ENCODE measurements around the gene ADPGK.
A peak's percentile ranks its signal among the peaks of the same experiment; 100 is the strongest.

Gene ADPGK

DNA sequence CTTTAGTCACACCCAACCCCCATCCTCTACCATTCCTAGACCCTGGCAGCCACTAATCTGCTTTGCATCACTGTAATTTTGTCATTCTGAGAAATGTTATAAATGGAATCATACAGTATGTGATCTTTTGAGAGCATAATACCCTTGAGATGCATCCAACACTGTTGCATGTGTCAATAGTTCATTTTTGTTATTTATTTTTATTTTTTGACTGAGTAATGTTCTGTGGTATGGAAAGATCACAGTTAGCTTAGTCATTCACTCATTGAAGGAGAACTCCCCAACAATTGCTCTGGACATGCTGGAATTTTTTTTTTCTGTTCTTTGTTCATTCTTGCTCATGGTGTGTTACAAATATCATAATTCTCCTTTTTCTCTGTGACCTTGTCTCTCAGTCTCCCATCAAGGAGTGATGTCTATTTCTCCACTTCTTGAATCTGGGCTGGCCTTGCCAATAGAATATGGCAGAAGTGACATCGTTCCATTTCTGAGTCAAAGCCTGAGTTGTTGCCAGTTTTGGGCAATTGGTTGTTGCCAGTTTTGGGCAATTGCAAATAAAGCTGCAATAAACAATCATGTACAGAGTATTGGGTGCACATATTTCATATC lies 6.8 kb upstream of the ADPGK start:
- DNase-seq (ENCODE audit: low spot score) = no peak

DNA sequence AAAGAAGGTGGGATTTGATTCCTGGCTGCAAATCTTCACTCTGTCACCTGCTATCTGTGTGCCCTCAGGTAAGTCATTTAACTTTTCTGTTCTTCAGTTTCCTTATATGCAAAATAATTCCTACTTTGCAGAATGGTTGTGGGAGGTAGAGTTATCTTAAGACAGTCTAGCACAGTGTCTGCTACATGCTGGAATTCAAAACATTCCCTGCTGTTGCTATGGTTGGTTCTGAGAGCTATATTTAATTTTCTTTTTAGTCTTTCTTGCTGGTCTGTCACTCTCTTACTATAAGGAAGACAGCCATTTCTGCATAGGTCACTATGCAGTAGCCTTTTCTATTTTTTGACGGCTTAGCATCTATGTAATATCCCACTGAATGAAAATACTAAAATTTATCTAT lies 4.0 kb upstream of the ADPGK start:
- no peak for DNase-seq (ENCODE audit: low spot score)

DNA sequence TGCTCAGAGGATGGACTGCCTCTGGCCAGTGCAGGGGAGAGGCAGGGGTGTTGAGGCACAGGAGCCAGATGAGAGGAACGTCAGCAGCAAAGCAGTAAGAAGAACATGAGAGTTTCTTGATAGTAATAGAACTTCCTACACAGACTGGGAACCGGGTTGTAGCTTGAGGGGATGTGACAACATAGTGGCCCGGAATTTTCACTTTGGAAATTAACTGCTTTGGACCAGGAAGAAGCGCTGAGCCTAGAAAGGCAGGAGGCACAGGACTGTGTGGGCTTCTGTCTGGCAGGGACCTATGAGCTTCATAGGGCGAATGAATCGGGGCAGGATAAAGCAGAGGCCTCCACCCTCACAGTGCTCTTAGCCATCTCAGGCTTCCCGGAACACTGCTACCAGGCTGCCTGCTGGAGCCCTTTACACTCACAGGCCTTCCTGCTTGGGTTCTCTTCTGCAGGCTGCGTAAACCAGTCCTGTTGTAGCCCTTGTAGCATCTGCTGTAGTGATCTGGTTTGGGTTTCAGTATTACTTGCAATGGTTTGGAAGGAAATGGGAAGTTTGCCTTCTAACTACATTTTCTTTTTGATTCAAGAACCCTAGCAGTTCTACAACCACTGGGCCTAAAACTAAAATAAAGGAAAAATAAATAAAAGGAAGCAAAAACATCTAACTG lies 3.3 kb upstream of the ADPGK start:
- DNase-seq (ENCODE audit: low spot score) = no peak

DNA sequence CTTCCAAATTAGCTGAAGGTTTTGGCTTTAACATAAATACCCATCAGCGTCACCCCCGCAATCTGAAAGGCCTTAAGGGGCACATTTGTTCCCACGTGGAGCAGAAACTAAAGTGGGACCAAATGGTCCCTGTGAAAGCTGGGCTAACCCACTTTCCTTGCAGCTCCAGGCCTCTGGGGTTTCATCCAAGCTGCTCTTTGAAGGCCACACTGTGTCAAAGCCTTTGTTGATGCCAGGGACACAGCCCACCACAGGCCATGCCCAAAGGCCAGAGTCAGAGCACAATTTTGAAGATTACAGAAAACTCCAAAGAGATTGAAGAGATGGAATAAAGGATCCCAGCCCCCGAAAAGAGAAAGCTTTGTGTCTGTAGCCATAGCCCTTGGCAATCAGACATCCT lies 2.7 kb upstream of the ADPGK start:
- DNase-seq (ENCODE audit: low spot score) = no peak

DNA sequence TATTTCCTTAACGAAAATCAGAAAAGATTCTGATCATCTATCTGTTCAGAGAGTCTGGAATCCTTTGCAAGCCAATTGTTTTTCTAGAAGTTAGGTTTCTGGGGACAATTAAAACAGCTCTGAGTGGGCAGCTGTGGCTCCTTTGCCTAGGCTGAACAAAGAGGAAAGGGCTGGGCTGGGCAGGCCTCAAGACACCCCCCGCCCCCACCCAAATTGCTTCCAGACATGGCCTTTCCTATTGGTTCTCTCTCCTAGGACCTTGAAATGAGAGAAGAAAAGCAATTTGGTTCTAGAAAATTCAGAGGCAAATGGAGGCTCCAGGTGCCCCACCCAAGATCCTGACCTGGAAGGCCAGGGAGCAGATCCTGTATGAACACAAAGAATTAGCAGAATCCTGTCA lies 2.3 kb upstream of the ADPGK start:
- no peak for DNase-seq (ENCODE audit: low spot score)

DNA sequence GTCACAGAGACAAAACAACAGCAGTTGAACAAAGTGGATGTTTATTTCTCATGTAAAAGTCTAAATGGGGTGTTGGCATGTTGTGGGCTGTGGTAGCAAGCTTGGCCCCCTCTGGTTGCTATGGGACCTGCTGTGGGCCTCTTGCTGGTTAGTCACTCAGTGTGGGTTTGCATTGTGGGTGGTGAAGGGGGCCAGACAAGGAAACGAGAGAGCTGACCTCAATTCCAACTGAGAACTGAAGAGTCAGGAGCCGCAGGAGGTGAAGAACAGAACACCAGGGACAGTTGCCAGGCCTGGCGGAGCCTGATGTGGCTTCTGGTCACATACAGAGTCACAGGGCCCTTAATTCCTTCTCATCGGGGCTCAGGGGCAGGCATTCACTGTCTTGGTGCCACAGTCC lies 1.9 kb upstream of the ADPGK start:
- no peak for DNase-seq (ENCODE audit: low spot score)

DNA sequence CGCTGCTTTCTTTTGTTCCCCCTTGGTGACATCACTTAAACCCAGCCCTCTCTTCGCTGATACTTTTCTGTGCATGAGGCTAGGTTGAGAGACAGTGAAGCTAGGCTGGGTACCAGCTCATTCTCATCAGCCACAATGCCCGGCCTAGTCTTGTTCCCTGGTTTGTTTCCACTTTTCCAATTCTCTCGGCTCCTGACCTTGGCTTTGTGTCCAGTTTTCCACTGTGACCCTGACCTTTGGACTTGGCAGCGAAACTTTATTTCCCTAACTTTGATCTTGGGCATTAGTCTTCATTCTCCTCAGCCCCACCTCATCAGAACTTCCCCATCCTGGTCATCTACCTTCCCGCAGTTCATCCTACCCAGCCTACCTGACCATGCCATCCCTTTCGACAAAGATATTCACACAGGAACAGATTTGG lies 908 bp upstream of the ADPGK start:
- DNase-seq (ENCODE audit: low spot score) = peak; percentile 54

DNA sequence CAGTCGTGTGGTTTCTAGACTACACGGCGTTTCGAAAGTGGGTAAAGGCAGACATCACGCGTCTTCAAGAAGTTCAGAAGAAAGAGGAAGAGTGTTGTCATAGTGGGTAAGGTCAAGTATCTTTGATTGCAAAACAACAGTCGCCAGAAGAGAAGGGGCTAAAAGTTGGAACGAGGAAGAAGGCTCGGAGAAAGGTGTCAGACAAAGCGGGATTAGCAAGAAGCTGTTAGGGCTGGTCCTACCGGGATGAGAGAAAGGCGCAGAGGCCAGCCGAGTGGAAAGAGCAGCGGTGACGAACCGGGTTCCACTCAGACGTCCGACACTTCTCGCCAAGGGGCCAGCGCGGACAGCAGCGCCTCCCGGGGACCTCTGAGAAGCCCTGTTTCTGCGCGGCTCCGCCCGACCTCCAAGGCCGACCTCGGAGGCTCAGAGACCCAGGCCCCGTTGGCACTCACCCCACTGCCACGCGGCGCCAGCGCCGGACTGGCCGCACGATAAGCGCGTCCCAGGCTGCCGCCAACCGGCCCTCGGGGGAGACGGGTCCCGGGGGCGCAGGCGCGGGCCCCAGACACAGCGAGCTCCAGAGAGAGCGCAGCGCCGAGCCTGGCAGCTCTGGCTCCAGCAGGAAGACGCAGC lies 436 bp downstream of the ADPGK start:
- DNase-seq (ENCODE audit: low spot score) = no peak

DNA sequence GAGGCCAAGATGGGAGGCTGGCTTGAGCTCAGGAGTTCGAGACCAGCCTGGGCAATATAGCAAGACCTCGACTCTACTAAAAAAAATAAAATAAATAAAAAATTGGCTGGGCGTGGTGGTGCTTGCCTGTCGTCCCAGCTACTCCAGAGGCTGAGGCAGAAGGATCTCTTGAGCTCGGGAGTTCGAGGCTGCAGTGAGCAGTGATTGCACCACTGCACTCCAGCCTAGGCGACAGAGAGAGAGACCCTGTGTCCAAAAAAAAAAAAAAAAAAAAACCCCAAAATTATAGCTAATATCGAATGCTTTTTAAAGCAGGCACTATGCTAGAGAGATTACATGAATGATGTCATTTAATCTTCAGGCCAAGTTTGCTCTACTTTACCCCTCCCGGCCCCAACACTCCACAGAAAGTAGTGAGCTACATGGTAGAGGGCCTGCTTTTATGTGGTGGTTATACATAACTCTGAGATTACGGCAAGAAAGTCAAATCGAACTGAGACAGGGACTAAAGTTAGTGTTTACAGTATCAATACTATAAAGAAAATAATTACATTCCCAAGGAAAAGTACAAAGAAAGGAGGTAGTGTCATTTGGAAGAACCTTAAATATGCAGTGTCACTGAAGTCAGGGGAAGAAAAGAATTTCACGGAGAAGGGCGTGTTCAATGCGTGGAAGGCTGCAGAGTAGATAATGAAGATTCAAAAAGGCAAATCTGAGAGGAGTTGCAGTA lies 1.1 kb downstream of the ADPGK start:
- DNase-seq (ENCODE audit: low spot score) = no peak

DNA sequence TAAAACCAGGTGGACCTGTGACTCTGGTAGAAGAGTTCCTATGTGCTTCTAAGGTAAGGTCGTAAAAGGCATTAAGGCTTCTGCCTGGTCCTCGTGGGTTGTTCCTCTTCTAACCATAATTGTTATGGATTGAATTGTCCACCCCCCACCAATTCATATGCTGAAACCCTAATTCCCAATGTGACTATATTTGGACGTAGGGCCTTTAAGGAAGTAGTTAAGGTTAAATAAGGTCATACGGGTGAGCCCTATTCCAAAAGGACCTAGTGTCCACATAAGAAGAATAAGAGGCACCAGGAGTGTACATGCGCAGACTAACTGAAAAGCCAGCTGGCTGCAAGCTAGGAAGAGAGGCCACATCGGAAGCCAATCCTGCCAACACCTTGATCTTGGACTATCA lies 1.9 kb downstream of the ADPGK start:
- DNase-seq (ENCODE audit: low spot score) = no peak

DNA sequence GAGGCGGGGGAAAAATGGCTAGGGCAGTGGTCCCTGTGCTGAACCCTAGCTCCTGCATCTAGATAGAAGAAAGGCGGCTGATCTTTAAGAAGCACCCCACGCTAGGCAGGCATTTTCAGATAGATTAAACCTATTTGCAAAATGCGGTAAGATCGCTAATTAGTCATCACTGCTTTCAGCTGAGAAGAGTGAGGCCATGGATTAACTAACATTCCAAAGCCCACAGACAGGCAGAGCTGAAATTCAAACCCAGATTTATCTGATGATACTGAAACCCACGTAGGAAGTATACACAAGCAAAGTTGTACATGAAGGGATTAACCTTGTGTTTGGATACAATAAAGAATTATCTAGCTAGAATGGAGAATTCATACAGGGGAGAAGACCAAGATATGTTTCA lies 4.8 kb downstream of the ADPGK start:
- no peak for DNase-seq (ENCODE audit: low spot score)

DNA sequence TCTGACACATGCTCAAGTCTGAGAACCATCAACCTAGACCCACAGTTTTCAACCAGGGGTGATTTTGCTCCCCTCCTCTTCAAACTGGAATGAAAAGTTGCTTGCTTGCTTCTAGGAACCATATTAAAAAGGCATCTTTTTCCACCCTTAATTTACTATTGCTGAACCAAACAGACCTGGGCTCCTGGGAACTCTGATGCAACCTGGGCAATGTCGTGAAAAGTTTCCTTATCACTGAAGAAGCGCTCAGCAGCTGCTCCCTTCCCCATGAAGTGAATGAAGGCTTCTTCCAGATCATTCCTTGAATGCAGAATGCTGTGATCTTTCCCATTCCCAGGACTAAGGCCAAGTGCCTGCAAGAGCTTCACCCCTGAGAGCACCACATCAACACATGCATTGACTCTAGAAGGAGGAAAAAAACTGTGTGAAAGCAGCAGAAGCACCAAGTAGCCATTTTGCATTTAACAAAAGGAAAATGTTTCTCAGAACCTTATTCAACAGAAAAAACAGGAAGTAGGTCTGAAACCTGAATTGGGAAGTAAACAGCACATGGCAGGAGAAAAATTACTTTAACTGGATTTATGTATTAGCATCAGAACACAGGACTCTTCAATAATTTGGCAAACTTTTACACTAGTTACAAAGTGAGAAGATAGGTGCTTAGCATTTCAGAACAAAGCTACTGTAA lies 8.7 kb downstream of the ADPGK start:
- DNase-seq (ENCODE audit: low spot score) = no peak

DNA sequence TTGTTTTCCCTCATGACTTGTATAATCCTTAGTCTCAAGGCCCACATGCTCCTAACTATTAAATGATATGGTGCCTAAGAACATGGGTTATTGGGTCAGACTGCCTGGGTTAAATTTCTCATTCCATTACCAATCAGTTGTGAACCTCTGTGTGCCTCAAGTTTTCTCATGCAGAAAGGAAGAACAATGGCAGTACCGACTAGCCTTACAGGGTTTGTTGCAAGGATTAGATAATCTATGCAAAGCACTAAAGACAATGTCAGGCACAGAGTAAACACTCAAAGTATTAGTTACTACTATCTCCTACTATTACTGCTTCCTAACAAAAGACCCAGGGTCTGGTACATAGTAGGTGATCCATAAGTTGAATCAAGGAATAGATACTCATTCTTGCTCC lies 12.2 kb downstream of the ADPGK start:
- DNase-seq (ENCODE audit: low spot score) = no peak

DNA sequence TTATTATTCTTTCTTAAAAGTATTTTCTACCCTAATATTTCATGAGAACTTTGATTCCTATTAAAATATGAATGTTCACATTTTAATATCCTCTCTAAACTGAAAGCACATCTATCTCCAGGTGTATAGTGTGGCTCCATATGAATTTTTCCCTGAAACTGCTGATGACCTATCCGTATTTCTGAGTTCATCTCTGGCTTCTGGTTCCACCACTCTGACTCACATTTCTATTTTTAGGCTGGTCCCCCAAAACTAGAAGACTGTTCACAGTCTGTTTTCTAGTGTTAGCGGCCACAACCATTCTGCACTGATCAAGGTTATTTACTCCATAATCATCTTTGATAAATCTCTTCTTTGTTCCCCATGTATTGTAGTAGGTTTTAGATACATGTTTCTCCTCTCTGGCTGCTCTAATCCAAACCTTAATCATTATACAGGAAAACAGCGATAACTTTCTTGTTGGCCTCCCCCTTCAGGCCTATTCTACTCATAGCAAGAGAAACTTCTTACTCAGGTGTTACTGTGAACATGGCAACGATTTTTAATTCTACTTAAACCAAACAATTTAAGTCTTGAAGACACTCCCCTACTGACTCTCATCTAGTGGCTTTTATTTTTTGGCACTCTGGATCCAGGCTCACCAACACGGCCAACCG lies 12.8 kb downstream of the ADPGK start:
- no peak for DNase-seq (ENCODE audit: low spot score)

DNA sequence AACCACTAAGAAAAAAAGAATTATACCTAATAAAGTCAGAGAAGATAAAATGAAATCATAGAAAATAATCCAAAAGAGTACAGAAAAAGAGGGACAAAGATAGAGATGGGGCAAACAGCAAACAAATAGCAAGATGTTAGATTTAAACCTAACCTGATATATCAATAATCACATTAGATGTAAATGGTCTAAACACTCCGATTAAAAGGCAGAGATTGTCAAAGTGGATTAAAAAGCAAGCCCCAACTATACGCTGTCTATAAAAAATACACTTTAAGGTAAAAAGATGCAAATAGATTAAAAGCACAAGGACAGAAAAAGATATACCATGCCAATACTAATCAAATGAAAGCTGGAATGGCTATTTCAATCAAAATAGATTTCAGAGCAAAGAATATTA lies 16.8 kb downstream of the ADPGK start:
- DNase-seq (ENCODE audit: low spot score) = no peak

DNA sequence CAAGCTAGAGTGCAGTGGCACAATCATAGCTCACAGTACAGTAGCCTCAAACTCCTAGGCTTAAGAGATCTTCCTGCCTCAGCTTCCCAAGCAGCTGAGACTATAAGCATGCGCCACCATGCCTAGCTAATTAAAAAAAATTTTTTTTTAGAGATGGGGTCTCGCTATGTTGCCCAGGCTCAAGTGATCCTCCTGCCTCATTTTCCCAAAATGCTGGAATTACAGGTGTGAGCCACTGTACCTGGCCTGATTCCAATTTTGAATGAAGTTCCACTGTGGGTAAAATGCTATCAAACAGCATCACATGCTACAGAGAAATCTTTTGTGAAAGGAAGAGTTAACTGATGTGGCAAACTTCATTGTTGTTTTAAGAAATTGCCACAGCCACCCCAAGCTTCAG lies 17.5 kb downstream of the ADPGK start:
- DNase-seq (ENCODE audit: low spot score) = no peak

DNA sequence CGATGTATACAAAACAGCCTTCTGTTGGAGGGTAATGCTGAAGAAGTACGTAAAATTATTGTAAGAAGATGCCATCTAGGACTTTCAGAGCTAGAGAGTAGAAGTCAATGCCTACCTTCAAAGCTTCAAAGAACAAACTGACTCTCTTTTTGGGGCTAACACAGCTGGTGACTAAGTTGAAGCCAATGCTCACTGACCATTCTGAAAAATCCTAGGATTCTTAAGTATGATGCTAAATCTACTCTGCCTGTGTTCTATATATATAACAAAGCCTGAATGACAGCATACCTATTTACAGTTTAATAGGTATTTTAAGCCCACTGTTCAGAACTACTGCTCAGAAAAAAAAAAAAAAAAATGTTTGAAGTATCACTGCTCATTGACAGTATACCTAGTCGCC lies 18.9 kb downstream of the ADPGK start:
- DNase-seq (ENCODE audit: low spot score) = no peak

DNA sequence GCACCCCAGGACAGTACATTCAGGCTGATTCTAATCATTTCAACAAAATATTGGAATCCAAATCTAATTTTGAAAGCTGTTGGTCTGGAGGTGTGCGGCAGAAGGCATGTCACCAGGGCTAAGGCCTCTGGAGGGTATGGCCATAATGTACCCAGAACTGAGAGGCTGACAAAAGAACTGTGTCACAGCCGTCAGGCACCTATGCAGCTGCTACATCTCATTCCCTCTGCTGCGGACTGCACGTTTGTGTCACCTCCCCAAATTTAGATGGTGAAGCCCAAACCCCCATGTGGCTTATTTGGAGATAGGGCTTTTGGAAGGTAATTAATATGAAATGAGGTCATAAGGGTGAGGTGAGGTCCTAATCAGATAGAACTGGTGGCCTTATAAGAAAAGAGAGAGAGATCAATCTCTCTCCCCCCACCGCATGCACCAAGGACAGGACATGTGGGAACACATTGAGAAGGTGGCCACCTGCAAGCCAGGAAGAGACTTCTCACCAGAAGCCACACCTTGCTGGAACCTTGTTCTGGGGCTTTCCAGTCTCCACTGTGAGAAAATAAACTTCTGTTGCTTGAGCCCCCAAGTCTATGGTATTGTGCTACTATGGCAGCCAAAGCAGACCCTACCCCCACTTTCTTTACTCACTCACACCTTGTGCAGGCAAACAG lies 22.8 kb downstream of the ADPGK start:
- no peak for DNase-seq (ENCODE audit: low spot score)

DNA sequence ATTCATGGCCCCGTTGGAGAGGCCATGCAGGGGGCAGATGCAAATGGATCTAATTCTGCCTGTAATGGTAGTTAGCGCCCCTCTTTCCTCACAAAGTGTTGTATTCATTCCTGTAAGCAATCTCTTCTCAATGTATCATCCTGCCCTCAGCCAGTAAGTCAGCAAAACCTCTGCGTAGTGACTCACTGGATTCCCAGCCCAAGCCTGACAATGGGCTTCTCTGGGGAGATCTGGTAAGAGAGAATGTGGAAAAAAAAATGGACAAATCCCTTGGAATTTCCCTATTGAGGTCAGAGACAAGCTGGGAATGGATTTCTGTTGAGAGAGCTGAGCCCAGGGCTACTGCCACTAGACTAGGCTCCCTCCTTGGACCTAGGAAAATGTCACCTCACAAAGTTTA lies 25.4 kb downstream of the ADPGK start:
- DNase-seq (ENCODE audit: low spot score) = no peak

DNA sequence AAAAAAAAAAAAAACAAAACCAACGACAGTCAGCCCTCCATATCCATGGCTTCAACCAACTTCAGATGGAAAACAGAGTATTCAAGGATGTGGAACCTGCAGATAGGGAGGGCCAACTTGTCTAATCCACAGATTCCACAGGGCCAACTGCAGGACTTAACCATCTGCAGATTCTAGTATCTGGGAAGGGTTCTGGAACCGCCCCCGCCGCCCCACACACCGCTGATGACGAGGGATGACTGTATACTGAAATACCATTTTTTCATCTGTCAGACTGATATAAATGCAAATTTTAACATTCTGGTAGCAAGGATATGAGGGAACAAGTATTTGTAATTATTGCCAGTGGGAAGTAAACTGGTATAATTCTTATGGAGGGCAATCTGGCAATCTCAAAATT lies 29.5 kb downstream of the ADPGK start:
- no peak for DNase-seq (ENCODE audit: low spot score)

DNA sequence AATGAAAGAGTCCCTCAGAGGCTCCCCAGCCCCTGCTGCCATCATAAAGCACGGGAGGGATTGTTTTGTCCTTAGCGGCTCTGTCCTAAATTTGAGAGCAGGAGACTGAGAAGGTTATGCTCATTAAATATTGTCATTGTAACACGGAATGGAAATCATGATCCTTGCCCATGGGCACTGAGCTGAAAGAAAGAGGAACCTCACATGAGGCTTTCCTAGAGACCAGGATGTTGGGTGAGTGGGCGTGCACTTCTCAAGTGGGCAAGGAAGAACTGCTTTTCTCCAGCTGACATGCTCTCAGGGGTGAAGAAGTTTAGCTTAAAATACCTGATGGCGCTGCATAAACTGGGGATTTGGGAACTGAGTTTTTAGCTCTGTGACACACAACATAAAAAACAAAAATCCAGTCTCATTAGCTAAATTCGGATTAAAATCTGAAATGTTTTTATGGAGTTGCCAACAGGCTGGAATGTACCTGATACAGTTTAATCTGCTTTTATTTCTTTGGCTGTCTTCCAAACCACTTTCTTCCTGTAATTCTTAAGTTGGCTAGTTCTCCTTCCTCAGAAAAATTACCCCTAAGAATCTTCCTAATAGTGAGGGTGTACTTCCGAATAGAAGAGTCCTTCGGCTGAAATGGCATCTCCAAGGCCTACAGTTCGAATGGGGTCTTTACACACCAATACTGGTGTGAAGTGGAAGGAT lies 31.7 kb downstream of the ADPGK start:
- no peak for DNase-seq (ENCODE audit: low spot score)
